Hepatocyte (in vitro differentiated cells): Measurements from ENCODE around the gene DCAF6. TPM values are rescaled to one million over a fixed set of nuclear protein-coding genes. Genes with fewer than 3 reads are reported as not detected.

ENCODE experiments used
- DNase-seq: peaks from one replicate; pipeline ENCODE4 v3.0.0-alpha.2; 2016; ENCODE audit warnings: low spot score
- H2AFZ ChIP-seq: fragments of 200-600 bp; sonication (generic); 2 replicates; pipeline ENCODE4 v1.6.0; 2016; ENCODE audit warnings: antibody characterized with exemption, mild to moderate bottlenecking
- H3K27ac ChIP-seq: fragments of 200-600 bp; sonication (generic); 2 replicates; pipeline ENCODE4 v1.5.1; 2016; ENCODE audit warnings: mild to moderate bottlenecking
- H3K27me3 ChIP-seq: fragments of 200-600 bp; sonication (generic); 2 replicates; pipeline ENCODE4 v1.6.1; 2016
- H3K36me3 ChIP-seq: fragments of 200-600 bp; sonication (generic); replicated peaks from 2 replicates; pipeline ENCODE4 v1.5.1; 2016; ENCODE audit warnings: low read depth; ENCODE audit not compliant: insufficient read depth
- H3K4me1 ChIP-seq: fragments of 200-600 bp; sonication (generic); 2 replicates; pipeline ENCODE4 v1.5.1; 2016; ENCODE audit warnings: mild to moderate bottlenecking, moderate library complexity; ENCODE audit not compliant: insufficient read depth
- H3K4me2 ChIP-seq: fragments of 200-600 bp; sonication (generic); 2 replicates; pipeline ENCODE4 v1.6.0; 2016
- H3K4me3 ChIP-seq: fragments of 200-600 bp; sonication (generic); 2 replicates; pipeline ENCODE4 v1.5.1; 2016; ENCODE audit warnings: mild to moderate bottlenecking
- H3K79me2 ChIP-seq: fragments of 200-600 bp; sonication (generic); 2 replicates; pipeline ENCODE4 v1.6.0; 2017; ENCODE audit warnings: mild to moderate bottlenecking
- H3K9me2 ChIP-seq: fragments of 200-600 bp; sonication (generic); replicated peaks from 2 replicates; pipeline ENCODE4 v1.6.0; 2017; ENCODE audit warnings: mild to moderate bottlenecking; ENCODE audit not compliant: insufficient read depth
- H3K9me3 ChIP-seq: fragments of 200-600 bp; sonication (generic); 2 replicates; pipeline ENCODE4 v1.5.1; 2016; ENCODE audit warnings: low read depth, mild to moderate bottlenecking
- H4K20me1 ChIP-seq: fragments of 200-600 bp; sonication (generic); 2 replicates; pipeline ENCODE4 v1.6.0; 2016; ENCODE audit warnings: mild to moderate bottlenecking; ENCODE audit not compliant: insufficient read depth, poor library complexity, severe bottlenecking
- EZH2 ChIP-seq: fragments of 200-600 bp; sonication (generic); IDR thresholded peaks from 2 replicates; pipeline ENCODE4 v1.6.1; 2016; ENCODE audit warnings: antibody characterized with exemption, mild to moderate bottlenecking, borderline replicate concordance
- EZH2phosphoT487 ChIP-seq: fragments of 200-600 bp; sonication (generic); IDR thresholded peaks from one replicate; pipeline ENCODE4 v1.6.1; 2018; ENCODE audit warnings: antibody characterized with exemption, mild to moderate bottlenecking, low read depth, moderate library complexity; ENCODE audit not compliant: unreplicated experiment, severe bottlenecking
- WGBS: methylation state at CpG from one replicate; pipeline ENCODE4 v1.1.6; 2016; ENCODE audit warnings: low lambda C conversion rate; ENCODE audit errors: missing lambda C conversion rate; 5-methylcytosine and 5-hydroxymethylcytosine counted together
- polyA plus RNA-seq: library from polyadenylated mRNA; unstranded; fragments of >200 nt; fragmentation: Nextera tagmentation; extraction: Ambion mirVana; gene quantifications from 2 replicates; pipeline ENCODE4 v1.2.1, GENCODE V29; 2016
- total RNA-seq: library from RNA; depleted of rRNA; stranded (reverse); fragments of >200 nt; gene quantifications from 2 replicates; pipeline ENCODE4 v1.2.3, GENCODE V29; 2014
- TF ChIP-seq, protein P1 (sequence below): fragments of 200-600 bp; sonication (generic); IDR thresholded peaks from 2 replicates; pipeline ENCODE4 v1.5.1; 2016; ENCODE audit warnings: antibody characterized with exemption, mild to moderate bottlenecking; ENCODE audit not compliant: poor library complexity

DCAF6 gene
- total and polyA plus RNA-seq, 2 experiments from 2014 or later: 62.7 to 69.4 TPM

DNA sequence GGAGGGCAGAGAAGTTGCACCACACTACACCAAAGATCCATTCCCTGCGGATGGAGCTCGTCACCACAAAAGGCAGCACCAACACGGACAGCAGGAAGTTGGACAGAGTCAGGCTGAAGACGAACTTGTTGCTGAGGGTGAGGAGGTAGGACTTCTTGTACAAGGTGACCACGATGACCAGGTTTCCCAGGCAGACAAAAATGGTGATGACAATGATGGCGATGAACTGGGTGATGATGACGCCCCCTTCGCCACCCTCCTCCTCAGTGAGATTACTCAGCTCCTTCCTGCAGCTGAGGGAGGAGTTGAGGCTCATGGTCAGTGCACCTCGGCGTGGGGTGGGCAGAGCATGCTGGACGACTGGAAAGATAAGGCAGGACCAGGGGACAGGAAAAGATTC, 168.1 kb downstream of the DCAF6 start:
- Histone ChIP-seq H3K79me2 (no peaks in the 10 kb centered on the region), H2AFZ (no peak overlapping the region), H3K4me1 (no peaks in the 10 kb centered on the region), H3K36me3 (no peaks in the 10 kb centered on the region), H3K27ac (no peak overlapping the region), H3K4me3 (no peak overlapping the region), H3K9me3 (no peaks in the 10 kb centered on the region), H3K4me2 (no peak overlapping the region), H4K20me1 (no peaks in the 10 kb centered on the region), H3K27me3 (no peaks in the 10 kb centered on the region), H3K9me2 (no peaks in the 10 kb centered on the region)
- DNase-seq: no peak
- 91% methylated on average over 11 of the region's 11 CpGs for WGBS
- TF ChIP-seq EZH2 (no peak), EZH2phosphoT487 (no peak)
- TF ChIP-seq, protein P1, sequence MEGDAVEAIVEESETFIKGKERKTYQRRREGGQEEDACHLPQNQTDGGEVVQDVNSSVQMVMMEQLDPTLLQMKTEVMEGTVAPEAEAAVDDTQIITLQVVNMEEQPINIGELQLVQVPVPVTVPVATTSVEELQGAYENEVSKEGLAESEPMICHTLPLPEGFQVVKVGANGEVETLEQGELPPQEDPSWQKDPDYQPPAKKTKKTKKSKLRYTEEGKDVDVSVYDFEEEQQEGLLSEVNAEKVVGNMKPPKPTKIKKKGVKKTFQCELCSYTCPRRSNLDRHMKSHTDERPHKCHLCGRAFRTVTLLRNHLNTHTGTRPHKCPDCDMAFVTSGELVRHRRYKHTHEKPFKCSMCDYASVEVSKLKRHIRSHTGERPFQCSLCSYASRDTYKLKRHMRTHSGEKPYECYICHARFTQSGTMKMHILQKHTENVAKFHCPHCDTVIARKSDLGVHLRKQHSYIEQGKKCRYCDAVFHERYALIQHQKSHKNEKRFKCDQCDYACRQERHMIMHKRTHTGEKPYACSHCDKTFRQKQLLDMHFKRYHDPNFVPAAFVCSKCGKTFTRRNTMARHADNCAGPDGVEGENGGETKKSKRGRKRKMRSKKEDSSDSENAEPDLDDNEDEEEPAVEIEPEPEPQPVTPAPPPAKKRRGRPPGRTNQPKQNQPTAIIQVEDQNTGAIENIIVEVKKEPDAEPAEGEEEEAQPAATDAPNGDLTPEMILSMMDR: no peak

DNA sequence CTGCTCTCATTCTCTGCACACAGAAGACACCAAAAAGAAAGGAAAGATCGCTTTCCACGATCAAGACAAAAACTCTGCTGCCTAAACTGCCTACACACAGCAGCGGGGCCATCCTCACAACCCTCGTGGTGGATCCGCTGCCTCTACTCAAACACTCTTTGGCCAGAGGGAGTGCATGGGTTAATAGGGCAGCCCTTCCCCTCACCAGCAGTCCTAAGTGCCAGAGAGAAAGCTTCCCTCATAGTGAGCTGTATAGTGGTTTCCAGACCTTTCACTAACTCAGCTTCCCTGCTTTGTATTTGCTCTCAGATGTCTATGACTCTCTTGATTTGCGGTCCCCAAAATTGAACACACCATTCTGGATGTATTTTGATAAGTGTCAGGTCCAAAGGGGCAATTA, 169.4 kb downstream of the DCAF6 start:
- WGBS: 96% methylated on average over 6 of the region's 6 CpGs
- Histone ChIP-seq H3K4me1 (no peaks in the 10 kb centered on the region), H3K4me2 (no peak overlapping the region), H2AFZ (no peak overlapping the region), H4K20me1 (no peaks in the 10 kb centered on the region), H3K9me3 (no peaks in the 10 kb centered on the region), H3K27me3 (no peaks in the 10 kb centered on the region), H3K9me2 (no peaks in the 10 kb centered on the region), H3K27ac (no peak overlapping the region), H3K79me2 (no peaks in the 10 kb centered on the region), H3K36me3 (no peaks in the 10 kb centered on the region), H3K4me3 (no peak overlapping the region)
- no peak for DNase-seq
- TF ChIP-seq, protein P1: no peak
- TF ChIP-seq EZH2 (no peak), EZH2phosphoT487 (no peak)

- Histone ChIP-seq H3K79me2 (peaks cover 4% of the 10 kb centered on the region), H3K4me1 (no peaks in the 10 kb centered on the region), H3K9me2 (no peaks in the 10 kb centered on the region), H3K9me3 (no peaks in the 10 kb centered on the region), H2AFZ (no peak overlapping the region), H3K4me3 (no peak overlapping the region), H3K4me2 (no peak overlapping the region), H4K20me1 (no peaks in the 10 kb centered on the region), H3K27me3 (no peaks in the 10 kb centered on the region), H3K27ac (no peak overlapping the region), H3K36me3 (no peaks in the 10 kb centered on the region)
- no peak for TF ChIP-seq EZH2phosphoT487
- TF ChIP-seq, protein P1: no peak
- no peak for TF ChIP-seq EZH2
- WGBS: 81% methylated on average over 8 of the region's 8 CpGs
- no peak for DNase-seq
These were observed 169.8 kb downstream of the DCAF6 start for GRCh38 chr1:168106274-168106673.
